Limb (tissue), 2 donors: ENCODE results near the gene ARHGAP26.
"Not testable (repeated sequence)": the region's sequence is repeated elsewhere in the genome, so short reads cannot be mapped to it uniquely, and the experiment has no call there.

ENCODE experiments used
- DNase-seq, 2 donors: peaks; one replicate each; pipeline ENCODE4 v3.0.0-alpha.2; 2016; ENCODE audit errors: extremely low spot score in 2 of 2

The ARHGAP26 gene

GRCh38 chr5:143078971-143079370, 308.8 kb downstream of the ARHGAP26 start:
- no peak for DNase-seq

- no peak for DNase-seq
These were observed 310.2 kb downstream of the ARHGAP26 start for GRCh38 chr5:143080407-143080806.

- DNase-seq, result no peak
These were observed 310.8 kb downstream of the ARHGAP26 start for GRCh38 chr5:143080982-143081381.

- DNase-seq, result no peak
These were observed 312.8 kb downstream of the ARHGAP26 start for GRCh38 chr5:143083006-143083405.

- DNase-seq, result no peak
These were observed 314.2 kb downstream of the ARHGAP26 start for GRCh38 chr5:143084407-143084806.

GRCh38 chr5:143085319-143085917, 315.2 kb downstream of the ARHGAP26 start:
- DNase-seq, result peak in 1 of 2 donors; percentile 75

GRCh38 chr5:143086546-143086907, 316.4 kb downstream of the ARHGAP26 start:
- DNase-seq, result no peak

GRCh38 chr5:143086908-143087637, 316.9 kb downstream of the ARHGAP26 start:
- DNase-seq, result no peak

GRCh38 chr5:143088702-143089101, 318.5 kb downstream of the ARHGAP26 start:
- not testable (repeated sequence) for DNase-seq

- DNase-seq, result not testable (repeated sequence)
These were observed 319.9 kb downstream of the ARHGAP26 start for GRCh38 chr5:143090044-143090443.

- DNase-seq, result not testable (repeated sequence)
These were observed 322.7 kb downstream of the ARHGAP26 start for GRCh38 chr5:143092711-143093451.

- no peak for DNase-seq
These were observed 323.4 kb downstream of the ARHGAP26 start for GRCh38 chr5:143093452-143094086.

- DNase-seq, result no peak
These were observed 323.9 kb downstream of the ARHGAP26 start for GRCh38 chr5:143094087-143094521.

GRCh38 chr5:143094608-143095007, 324.4 kb downstream of the ARHGAP26 start:
- DNase-seq, result not testable (repeated sequence)

GRCh38 chr5:143101121-143101520, 330.9 kb downstream of the ARHGAP26 start:
- no peak for DNase-seq

- no peak for DNase-seq
These were observed 331.7 kb downstream of the ARHGAP26 start for GRCh38 chr5:143101725-143102386.

GRCh38 chr5:143102411-143102810, 332.2 kb downstream of the ARHGAP26 start:
- DNase-seq, result no peak

GRCh38 chr5:143105216-143105905, 335.2 kb downstream of the ARHGAP26 start:
- DNase-seq, result no peak

- no peak for DNase-seq
These were observed 336.0 kb downstream of the ARHGAP26 start for GRCh38 chr5:143106174-143106573.

GRCh38 chr5:143108498-143109128, 338.4 kb downstream of the ARHGAP26 start:
- no peak for DNase-seq
